DMS 273 (cell line): Measurements from ENCODE around the gene PDGFRB.
A peak's percentile ranks its signal among the peaks of the same experiment; 100 is the strongest.

ENCODE experiments used
- DNase-seq: peaks from one replicate; lab custom pipeline; 2025; ENCODE audit not compliant: unreplicated experiment; lab: John Stamatoyannopoulos, UW

The PDGFRB gene

DNA sequence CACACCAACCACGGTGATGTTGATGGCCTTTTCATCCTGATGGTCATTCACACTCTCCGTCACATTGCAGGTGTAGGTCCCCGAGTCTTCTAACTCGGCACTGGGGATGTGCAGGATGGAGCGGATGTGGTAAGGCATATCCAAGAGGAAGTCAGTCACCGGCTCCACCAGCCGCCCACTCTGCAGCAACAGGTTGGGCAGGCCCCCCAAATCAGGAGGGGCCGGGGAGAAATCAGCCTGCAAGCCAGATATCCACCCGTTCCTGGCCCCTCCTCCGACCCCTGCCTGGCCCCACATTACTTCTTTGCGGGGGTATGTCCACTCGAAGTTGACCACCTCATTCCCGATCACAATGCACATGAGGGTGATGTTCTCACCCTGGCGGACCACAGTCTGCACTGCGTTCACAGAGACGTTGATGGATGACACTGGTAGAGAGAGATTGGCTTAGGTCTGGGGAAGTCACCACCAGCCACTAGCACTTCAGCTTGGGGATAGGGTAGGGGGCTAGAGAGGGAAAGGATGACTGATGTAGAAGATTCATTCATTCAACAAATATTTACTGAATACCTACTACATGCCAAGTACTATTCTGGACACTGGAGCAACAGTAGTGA is 22.0 kb downstream of the PDGFRB start:
- no peak for DNase-seq

DNA sequence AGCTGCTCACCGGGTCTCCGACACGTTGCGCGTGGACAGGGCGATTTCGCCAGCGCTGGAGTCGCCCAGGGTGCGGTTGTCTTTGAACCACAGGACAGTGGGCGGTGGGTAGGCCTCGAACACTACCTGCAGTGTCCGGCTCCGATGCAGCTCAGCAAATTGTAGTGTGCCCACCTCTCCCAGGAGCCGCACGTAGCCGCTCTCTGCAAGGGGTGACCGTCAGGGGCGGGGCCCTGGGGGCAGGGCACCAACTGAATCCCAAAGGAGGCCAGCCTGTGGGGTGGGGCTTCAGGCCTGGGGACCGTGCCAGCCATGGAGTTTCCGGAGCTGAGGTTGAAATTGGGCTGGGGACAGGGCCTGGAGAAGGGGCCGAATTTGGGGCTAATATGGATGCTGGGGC is 22.9 kb downstream of the PDGFRB start:
- DNase-seq = no peak

DNA sequence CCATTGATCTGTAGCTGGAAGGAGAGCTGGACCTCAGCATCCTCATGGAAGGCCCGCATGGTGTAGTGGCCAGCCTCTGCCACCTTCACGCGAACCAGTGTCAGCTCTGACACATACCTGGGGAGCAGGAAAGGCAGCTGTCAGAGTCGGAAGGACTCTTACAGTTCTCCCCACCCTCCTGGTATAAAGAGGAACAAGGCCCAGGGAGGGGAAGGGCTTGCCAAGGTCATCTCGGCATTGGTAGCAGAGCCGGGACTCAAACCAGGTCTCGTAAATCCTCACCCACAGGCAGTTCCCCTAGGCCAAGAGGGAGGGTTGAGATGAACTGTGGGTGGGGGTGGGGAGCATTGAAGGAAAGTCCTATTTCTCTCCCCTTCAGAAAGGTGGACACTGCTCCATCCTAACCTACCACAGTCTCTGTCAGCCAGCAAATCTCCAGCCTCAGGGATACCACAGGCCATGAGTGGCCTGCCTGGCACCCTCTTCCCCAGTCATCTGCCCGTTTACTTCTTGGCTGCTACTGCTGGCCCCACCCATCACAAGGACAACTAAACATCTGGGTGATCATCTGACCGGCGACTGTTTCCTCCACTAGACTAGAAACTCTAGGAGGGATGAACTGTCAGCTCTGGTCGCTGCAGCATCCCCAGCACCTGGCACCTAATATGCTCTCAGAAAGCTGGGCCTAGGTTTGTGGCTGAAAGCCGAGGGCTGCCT is 23.5 kb downstream of the PDGFRB start:
- DNase-seq = no peak

DNA sequence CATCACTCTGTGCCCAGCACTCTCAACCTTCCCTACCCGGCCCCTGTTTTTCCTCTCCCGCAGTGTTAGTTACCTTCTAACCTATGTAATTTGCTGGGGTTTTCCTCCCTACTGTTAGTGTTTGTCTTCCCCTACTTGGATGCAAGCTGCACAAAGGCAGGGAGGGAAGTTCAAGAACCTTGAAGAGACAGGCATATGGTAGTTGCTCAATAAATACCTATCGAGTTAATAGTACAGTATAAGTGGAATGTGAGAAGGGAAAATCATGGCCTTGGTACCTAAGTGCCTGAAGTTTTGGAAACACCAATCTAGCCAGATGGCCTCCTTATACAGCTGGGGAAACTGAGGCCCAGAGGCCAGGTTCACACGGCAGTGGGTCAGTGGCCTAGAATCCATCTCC is 24.2 kb downstream of the PDGFRB start:
- DNase-seq = no peak

DNA sequence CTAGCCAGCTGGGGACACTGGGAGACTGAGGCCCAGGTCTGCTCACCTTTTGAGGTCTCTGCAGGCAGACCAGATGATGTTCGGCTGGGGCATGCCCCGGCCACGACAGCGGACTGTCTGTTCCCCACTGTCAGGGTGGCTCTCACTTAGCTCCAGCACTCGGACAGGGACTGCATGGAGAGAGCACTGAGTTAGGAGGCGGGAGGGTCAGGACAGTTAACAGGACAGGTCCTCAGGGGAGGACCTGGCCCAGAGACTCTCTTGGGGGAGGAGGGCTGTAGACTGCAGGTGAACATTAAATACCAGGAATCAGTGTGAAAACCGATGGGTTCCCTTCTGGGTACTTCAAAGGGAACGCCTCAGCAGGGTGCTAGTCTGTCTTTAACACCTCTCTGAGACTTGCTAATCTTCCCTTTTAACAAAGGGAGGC is 25.1 kb downstream of the PDGFRB start:
- DNase-seq = no peak

DNA sequence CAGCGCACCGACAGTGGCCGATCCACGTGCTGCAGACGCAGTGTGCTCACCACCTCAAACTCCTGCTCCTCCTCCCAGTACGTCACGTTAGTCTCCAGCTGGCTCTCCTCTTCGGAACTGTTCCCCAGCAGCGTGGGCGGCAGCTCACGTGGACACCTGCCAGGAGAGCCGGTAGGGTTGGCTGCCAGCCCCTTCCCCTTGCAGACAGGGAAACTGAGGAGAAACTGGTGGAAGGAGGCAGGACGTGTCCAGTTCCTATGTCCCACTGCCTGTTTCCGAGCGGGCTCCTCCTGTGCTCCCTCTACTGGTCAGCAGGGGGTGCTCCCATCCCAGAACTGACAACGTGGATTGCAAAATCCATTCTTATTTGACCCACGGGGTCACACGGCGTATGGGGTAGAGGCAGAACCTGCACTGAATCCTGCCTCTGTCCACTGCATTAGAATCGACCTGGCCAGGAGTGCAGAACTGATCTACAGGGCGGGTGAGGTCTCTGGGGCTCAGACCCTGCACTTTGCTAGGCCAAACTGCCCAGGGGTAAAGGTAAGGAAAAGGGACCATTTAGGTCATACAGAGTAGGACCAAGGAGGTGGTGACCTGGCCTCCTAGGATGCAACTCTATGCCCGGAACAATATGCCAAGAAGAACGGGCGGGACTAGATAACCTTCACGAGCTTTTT is 25.7 kb downstream of the PDGFRB start:
- peak; percentile 82 for DNase-seq

DNA sequence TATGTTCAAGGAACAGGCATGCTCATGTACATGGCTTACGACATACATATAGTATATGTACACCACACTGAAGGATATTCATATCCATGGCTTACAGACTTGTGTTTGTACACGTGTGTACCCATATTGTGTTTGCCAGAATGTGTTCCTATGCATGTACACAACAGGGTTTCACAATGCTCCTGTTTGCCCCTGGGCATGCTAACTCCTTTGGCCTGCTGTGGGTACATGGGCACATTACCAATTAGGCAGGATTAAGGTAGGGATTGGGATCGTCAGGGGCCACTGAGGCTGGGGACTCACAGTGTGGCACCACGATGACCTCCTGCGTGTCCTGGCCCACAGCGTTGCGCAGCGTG is 26.2 kb downstream of the PDGFRB start:
- DNase-seq = no peak

DNA sequence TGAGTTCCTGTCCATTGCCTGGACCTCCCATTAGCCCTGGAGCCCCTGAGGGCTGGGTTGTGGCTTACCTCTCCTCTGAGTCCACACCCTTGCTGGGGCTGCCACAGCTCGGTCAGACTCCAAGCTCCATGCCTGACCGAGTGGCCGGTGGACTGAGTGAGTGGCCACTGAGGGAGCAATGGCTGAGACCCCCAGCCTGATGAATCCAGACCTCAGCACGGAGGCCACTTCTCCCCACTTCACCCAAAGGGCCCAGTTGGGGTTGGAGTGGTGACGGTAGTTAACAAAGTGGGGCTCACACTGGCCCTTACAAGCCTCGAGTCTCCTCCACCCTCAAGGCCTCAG is 28.8 kb downstream of the PDGFRB start:
- DNase-seq = no peak

DNA sequence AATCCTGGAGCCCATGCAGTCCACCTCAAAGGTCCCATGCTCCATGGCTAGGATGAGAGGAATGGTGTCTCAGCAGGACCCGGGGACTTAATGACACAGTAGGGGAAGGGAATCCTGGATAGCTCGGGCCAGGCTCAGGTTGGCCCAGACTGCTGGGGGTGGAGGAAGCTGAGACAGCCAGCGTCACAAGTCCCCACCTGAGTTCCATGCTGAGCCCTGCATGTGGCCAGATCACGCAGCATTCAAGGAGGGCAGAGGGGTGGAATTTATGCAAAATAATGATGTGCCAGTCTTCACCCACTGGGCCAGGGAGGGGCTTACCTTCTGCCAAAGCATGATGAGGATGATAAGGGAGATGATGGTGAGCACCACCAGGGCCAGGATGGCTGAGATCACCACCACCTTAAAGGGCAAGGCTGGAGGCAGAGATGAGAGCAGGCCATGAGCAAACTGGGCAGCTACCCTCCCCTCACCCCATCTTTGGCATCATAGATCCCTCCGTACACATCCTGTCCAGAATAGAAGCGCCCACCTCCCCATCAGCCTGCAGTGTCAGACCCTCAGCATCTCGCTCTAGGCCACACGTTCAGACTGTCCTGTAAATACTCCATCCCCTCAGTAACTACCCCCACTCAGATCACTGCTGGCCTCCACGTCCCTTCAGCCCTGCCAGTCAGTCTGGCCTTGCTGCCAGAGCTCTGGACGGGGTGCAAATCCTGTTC is 29.3 kb downstream of the PDGFRB start:
- DNase-seq = no peak

DNA sequence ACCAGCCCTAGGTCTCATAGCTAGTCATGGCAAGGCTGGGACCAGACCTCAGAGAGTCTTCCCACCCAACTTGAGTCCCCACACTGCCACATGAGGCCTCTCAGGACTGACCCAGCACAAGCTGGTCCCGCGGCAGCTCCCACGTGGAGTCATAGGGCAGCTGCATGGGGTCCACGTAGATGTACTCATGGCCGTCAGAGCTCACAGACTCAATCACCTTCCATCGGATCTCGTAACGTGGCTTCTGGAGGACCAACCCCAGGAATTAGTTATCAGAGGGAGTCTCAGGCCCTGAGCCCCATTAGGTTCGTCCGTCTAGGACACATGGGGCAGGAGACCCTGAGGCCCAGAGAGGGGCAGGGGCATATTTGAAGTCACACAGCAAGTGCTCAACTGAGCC is 30.3 kb downstream of the PDGFRB start:
- DNase-seq = no peak

DNA sequence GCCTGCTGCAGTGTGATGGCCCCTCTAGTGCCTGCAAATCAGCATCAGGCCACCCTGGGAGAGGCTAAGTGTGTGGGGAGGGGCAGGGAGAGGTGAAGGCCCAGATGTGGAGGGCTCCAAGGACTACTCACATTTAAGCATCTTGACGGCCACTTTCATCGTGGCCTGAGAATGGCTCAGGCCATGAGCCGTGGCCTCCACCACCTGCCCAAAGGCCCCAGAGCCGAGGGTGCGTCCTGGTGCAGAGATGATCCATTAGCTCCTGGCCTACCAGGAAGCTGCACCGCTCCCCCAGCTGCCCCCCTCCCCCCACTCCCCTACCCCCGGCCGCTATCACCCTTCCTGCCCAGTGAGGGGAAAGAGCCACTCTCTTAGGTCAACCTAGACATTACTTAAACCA is 31.0 kb downstream of the PDGFRB start:
- no peak for DNase-seq

DNA sequence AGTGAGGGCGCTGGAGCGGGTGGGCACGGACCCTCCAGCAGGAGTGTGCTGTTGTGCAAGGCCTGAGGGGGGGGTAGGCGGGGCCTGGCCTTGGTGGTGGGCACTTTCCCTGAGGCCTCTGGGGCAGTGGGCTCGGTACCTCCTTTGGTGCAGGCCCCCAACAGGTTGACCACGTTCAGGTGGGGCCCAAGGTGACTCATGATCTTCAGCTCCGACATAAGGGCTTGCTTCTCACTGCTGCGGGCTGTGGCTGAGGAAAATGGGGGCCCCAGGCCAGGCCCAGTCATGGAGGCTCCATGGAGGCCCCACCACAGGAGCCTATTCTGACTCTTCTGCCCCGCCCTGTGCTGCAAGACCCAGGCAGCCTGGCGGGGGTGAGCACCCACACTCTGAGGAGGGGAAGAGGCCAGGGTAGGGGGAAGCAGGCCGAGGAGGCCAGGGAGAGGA is 31.5 kb downstream of the PDGFRB start:
- DNase-seq = no peak

DNA sequence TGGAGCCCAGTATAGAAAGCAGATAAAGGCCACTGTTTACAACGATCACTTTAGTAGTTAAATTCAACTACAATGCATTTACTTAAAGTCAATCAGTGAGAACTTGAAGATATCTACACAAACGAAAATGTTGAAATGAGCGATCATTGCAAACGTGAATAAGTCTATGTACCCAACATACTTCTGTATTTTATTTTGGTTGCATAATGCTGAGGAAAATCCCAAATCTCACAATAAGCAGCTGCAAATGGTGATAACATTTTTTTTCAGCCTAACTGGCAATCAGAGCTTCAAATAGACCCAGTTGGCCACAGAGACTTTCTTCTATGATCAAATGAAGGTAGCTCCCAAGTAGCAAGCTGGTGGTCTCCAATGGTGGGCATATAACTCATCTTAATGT is 32.1 kb downstream of the PDGFRB start:
- DNase-seq = no peak

DNA sequence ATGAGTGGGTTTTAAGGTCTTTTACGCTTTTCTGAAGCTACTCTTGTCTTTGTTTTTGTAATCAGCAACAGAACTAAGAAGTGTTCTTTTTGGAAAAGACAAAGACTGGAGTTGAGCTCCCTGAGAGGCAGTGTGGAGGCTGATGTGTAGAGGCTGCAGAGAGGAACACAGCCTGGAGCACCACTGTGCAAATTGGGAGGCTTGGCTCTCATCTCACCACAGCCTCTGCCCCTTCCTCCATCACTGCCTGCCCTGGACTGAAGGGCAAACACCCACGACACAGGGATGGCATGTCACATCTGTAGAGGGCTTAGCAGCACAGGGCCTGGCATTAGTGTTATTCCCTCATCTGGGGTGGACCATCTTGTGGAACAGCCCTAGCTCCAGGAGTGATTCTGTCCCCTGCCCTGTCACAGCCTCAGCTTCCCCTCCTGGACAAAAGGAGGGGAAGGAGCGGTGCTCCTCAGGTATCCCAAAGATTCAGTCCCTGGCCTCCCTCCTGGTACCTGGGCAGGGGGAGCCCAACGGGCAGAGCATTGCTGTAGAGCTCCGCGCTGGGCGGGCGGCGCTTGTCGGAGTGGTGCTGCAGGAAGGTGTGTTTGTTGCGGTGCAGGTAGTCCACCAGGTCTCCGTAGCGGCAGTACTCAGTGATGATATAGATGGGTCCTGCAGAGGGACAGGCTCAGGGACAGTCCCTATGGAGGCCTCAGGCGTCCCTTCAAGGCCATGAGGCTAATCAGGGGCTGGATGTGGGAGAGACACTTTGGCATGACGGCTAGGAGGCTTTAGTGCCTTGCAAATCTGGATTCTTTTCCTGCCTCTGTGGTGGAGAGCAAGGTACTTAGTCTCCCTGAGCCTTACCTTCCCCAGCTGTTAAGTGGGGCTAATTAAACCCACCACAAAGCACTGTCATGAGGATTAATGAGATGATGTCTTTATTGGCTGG is 32.8 kb downstream of the PDGFRB start:
- DNase-seq = no peak

DNA sequence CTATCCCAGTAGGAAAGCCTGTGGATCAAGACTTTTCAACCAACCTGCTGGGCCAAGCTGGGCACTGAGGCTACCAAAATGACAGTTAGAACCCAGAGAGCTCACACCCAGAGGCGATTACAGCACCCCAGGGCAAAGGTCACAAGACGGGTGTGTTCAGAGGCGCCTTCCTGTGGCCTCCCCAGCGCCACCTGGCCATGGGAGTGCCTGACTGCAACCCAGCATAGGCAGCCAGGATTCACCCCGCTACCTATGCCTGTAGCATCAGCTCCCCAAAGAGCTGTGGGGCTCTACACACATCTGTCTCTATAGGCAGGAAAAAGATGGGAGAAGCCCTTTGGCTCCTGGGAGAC is 33.5 kb downstream of the PDGFRB start:
- DNase-seq = peak; percentile 28

DNA sequence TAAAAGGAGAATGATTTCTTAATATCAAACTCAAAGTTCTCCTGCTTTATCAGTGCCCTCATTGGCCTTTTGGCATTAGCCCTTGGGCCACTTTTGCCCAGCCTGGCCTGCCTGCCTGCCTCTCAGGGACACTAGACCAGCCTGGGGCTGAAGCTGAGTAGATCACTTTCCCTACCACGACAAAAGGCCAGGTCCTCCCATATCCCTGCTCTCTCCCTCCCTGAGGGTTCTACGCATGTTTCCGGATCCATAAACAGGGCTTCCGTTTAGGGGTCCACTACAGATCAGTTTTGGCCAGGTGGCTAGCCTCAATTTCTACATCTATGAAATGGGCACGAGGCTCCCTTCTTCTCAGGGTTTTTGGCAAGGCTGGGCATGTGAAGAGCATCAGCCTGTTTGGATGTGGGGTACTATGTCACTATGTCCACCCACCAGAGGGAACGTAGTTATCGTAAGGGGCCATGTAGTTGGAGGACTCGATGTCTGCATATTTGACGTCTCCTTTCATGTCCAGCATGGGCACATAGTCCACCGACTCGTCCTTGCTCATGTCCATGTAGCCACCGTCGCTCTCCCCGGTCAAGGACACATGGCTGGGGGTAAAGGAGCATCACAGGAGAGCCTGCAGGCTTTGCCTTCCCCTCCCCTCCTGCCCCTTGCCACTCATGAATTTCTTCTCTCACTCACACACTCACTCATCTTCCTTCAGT is 34.0 kb downstream of the PDGFRB start:
- DNase-seq = no peak

DNA sequence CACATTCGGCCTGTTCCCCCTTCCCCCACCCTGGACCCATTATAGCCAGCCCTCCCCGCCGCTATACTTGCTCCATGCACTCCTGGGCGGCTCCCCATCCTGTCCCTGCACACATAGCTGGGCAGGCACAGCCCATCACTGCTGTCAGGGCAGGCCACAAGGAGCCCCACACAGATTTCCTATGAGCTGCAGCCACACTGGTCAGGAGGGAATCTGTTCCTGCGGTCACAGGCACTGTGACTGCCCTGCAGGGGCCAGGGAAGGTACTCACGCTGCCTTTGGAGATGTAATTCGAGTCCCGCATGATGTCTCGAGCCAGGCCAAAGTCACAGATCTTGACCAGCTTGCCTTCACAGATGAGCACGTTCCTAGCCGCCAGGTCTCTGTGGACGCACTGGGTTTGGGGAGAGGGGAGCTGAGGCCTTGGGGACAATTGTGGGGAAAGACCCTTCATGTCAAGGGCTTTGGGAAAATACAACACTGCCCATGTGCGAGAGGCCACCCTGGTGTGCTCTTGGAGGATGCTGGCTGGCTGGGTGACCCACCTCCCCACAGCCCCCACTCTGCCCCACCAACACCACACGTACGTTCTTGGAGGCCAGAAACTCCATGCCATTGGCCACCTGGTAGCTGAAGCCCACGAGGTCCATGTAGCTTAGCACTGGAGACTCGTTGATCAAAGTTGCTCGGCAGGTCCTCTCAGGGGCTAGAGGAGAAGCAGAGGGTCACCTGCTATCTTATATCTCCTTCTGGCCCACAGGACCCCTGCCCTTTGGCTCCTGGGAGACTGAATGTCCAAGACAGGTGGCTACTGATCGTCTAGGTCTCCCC is 34.8 kb downstream of the PDGFRB start:
- DNase-seq = no peak

DNA sequence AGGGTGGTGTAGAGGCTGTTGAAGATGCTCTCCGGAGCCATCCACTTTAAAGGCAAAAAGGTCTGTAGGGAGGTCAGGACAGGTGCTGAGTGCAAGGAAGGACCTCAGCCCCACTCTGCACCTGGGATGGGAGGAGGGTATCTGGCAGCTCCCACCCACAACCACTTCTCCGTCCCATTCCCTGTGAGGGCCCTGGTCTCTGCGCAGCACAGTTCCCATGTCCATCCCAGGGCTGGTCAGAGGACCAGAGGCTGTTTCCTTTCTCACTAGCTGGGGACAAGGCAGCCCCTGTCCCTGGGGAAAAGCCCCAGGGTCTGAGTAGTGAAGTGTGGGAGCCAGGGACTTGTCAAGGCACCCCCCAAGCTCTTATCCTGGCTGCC is 35.6 kb downstream of the PDGFRB start:
- no peak for DNase-seq

DNA sequence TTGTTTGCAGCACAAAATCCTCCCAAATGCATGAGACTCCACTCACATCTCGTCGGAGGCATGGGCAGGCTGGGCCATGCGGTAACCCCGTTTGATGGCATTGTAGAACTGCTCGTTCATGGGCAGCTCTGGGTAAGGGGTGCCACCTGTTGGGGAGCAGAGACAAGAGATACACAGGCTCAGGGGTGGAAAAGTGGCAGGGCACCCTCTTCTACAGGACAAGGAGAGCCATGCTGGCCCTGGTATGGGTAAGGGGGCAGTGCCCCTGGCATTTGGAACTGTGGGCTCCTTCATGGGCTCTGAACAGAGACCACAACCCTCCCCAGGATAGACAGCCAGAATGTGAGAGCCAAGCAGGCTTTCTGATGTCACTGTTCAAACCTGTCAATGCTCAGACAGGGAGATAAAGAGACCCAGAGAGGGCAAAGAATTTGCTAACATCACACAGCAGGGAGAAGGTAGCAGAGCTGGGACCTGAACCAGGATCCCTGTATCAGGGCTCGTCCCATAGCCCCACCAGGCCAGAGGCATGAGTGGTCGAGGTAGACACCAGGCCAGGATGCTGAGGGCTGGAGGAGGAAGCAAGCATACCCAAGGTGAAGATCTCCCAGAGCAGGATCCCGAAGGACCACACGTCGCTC is 36.1 kb downstream of the PDGFRB start:
- no peak for DNase-seq
